ENCODE measurements around the gene ATXN8OS. TPM values are rescaled to one million over a fixed set of nuclear protein-coding genes. Genes with fewer than 3 reads are reported as not detected.

Gene ATXN8OS
- 2.2 TPM for total RNA-seq

DNA sequence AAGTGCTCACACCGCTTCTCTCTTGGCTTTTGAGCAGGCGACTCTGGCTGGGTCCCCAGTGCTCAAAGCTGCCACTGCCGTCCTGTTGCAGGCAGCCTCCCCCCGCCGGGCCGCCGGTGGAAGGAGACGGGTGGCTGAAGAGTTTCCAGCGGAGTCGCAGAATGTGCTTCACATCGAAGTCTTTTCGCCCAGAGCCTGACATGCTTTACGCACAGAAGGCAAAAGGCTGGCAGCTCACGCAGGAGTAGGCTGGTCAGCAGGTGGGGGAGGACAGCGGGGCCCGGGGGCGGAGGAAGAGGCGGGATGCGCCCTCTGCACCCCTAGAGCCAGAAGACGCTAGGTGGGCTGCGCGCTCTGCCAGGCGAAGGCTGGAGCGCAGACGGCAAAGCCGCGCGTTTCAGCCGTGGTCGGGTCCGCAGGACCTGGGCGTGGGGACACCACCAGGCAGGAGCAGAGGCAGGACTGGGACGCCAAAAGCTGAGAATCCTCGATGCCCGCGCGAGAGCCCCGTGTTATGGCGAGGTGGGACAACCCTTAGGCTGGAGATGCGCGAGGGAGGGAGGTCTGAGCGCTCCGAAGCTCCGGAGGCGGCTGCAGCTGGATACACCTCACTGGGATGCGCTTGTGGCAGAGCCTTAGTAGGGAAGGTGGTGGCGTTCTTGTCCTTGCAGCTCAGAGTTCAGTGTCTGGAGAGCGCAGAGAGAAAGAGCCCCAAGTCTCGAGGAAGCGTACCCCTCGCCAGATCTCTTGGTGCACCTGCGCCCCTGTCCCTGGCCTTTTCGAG, at the start of gene ATXN8OS:
Gene ATXN8OS (plus strand): TSS at position 329 of the 784 bp plus-strand sequence.

GRCh38 chr13:70108356-70109105, 905 bp downstream of the ATXN8OS start, which contains the start of gene KLHL1:
Gene KLHL1 (minus strand): TSS chr13:70108452. CDS start chr13:70107699, 753 bp downstream.

Other genes with a start within 250 kb of the ATXN8OS start
- 60.7 TPM for gene KLHL1, start 626 bp downstream of the ATXN8OS start, total RNA-seq

Measured in parietal lobe (tissue), 1 donor.